ENCODE data around the gene ADM5.

Gene ADM5

DNA sequence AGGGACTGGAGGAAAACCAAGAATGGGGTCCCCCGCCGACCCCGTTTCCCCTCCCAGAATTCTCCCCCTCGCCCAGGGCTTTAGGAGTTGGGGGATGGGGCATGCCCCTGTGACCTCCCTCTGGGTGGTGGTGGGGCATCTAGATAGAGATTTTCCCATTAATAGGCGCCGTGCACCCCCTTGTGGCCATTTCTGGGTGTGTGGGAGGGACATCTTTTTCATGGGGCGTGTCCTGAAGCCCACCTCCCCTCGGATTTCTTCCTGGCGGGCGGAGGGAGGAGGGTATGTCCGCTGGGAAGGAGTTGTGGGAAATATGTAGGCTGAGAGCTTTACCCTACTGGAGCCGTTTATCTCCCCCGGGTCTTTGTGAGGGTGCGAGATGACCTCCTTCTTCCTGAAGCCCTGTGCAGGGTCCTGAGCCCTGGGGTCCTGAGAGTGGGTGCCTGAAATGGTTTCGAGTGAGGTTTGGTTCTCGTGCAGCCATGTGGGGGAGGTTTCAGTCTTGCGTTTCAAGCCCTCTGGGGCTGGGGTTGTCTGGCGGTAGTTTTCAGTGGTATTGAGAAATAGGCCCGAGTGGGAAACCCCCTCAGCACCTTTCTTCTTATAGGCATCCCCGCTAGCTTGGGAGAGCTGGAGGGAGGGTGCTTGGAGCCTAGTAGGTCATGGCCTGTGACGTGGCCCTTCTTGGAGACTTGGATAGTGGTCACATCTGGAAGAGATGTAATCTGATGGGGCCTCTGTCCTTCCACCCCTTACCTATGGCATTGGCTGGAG, 11.3 kb upstream of the ADM5 start:
- H3K36me3 ChIP-seq (ENCODE audit: control insufficient read depth, insufficient read depth, low read length), result peaks cover 8% of the 10 kb centered on the region
- H3K9me3 ChIP-seq (ENCODE audit: control insufficient read depth, low read length), result no peaks in the 10 kb centered on the region
- H3K9ac ChIP-seq (ENCODE audit: low read length), result peak overlapping the region; percentile 78
- no peaks in the 10 kb centered on the region for H3K27me3 ChIP-seq (ENCODE audit: control insufficient read depth, insufficient read depth, low read length)
- H3K4me1 ChIP-seq (ENCODE audit: control insufficient read depth, insufficient read depth, low read length), result peaks cover 10% of the 10 kb centered on the region
- H3K4me3 ChIP-seq (ENCODE audit: low read length), result peak overlapping the region; percentile 58

DNA sequence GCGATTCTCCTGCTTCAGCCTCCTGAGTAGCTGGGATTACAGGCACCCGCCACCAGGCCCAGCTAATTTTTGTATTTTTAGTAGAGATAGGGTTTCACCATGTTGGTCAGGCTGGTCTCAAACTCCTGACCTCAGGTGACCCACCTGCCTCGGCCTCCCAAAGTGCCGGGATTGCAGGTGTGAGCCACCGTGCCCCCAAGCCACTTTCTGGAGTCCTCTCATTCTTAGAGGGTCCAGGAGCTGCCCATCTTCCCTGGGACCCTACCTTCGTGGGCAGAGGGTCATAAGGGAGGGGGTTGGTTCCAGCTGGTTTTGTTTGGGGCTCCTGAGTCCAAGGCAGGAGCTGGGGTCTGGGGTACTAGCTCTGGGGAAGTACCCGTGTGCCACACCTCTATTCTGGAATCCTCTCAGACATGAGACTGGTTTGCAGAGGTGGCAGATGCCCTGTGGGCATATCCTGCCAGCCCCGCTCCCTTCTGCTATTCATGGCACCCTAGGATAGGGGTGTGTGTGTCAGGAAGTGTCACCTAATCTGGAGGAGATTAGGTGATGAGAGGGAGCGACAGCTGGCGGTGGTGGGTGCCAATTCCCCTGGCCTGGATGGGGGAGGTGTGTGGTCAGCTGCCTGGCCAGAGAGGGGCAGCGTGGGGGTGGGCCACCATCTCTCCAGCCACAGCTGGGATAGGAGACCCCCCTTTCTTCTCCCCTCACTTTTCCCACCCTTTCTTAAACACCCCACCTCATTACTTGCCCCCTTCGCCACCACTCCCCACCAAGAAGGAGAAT, 10.2 kb upstream of the ADM5 start:
- H3K4me1 ChIP-seq (ENCODE audit: control insufficient read depth, insufficient read depth, low read length), result peaks cover 10% of the 10 kb centered on the region
- no peaks in the 10 kb centered on the region for H3K27me3 ChIP-seq (ENCODE audit: control insufficient read depth, insufficient read depth, low read length)
- peaks cover 8% of the 10 kb centered on the region for H3K36me3 ChIP-seq (ENCODE audit: control insufficient read depth, insufficient read depth, low read length)
- H3K9me3 ChIP-seq (ENCODE audit: control insufficient read depth, low read length), result no peaks in the 10 kb centered on the region
- H3K9ac ChIP-seq (ENCODE audit: low read length), result peak overlapping the region; percentile 31
- H3K4me3 ChIP-seq (ENCODE audit: low read length), result no peak overlapping the region

DNA sequence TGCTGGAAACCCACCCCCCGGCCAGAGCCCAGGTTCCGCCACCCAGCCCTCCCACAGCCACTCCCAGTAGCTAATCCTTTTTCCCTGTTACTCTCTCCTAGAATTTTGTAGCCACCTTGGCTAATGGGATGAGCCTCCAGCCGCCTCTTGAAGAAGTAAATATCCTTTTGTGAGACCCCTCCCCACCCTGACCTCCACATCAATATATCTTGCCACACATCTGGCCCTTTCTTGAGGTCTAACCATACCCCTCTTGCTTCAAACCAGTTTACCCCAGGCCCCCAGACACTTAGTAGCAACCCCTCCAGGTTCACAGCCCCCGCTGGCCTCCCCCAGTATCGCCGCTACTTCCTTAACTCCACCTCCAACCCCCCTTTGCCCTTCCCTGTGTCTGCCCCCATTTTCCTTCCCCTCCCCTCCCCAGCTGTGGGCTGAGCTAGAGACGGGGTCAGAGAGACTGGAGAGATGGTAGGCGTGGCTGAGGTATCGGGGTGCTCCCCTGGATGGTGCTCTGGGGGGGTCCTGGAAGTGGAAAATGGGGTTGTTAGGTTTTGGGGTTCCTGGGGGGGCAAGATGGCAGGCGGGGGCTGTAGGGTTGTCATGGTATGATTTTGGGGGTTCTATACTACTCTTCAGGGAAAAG, 9.5 kb upstream of the ADM5 start:
- Histone ChIP-seq H3K9ac (ENCODE audit: low read length) (no peak overlapping the region), H3K4me3 (ENCODE audit: low read length) (no peak overlapping the region), H3K27me3 (ENCODE audit: control insufficient read depth, insufficient read depth, low read length) (no peaks in the 10 kb centered on the region), H3K4me1 (ENCODE audit: control insufficient read depth, insufficient read depth, low read length) (peaks cover 10% of the 10 kb centered on the region), H3K9me3 (ENCODE audit: control insufficient read depth, low read length) (no peaks in the 10 kb centered on the region), H3K36me3 (ENCODE audit: control insufficient read depth, insufficient read depth, low read length) (peaks cover 8% of the 10 kb centered on the region)

DNA sequence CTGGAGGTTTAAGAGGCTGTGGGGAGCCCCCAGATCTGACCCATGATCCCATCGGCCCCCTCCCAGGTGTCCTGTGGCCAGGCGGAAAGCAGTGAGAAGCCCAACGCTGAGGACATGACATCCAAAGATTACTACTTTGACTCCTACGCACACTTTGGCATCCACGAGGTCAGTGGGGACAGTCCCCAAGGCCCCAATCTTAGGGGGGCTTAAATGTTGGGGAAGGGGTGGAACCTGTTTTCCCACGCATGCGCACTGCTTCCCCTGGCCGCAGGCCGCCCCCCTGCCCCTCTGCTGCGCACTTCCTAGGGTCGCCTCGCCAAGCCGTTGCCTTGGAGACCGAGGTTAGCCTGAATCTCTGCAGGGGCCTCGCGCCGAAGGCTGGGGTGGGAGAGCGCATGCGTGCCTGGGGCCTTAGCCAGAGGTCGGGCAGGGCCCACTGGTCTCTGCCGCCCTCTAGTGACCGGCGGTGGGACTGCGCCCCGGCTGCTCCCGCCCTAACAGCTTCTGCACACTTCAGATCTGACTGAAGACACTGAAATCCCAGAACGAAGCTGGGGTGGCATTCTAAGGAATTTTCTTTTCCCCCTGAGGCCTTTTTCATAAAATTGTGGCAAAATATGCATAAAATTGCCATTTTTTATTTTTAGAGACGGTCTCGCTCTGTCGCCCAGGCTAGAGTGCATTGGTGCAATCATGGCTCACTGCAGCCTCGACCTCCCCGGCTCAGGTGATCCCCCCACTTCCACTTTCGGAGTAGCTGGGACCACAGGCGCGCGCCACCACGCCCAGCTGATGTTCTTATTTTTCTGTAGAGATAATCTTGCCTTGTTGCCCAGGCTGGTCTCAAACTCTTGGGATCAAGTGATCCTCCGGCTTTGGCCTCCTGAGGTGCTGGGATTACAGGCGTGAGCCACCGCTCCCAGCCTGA, 8.7 kb upstream of the ADM5 start:
- no peaks in the 10 kb centered on the region for H3K9me3 ChIP-seq (ENCODE audit: control insufficient read depth, low read length)
- no peak overlapping the region for H3K4me3 ChIP-seq (ENCODE audit: low read length)
- no peak overlapping the region for H3K9ac ChIP-seq (ENCODE audit: low read length)
- H3K36me3 ChIP-seq (ENCODE audit: control insufficient read depth, insufficient read depth, low read length), result peaks cover 8% of the 10 kb centered on the region
- no peaks in the 10 kb centered on the region for H3K27me3 ChIP-seq (ENCODE audit: control insufficient read depth, insufficient read depth, low read length)
- peaks cover 10% of the 10 kb centered on the region for H3K4me1 ChIP-seq (ENCODE audit: control insufficient read depth, insufficient read depth, low read length)

DNA sequence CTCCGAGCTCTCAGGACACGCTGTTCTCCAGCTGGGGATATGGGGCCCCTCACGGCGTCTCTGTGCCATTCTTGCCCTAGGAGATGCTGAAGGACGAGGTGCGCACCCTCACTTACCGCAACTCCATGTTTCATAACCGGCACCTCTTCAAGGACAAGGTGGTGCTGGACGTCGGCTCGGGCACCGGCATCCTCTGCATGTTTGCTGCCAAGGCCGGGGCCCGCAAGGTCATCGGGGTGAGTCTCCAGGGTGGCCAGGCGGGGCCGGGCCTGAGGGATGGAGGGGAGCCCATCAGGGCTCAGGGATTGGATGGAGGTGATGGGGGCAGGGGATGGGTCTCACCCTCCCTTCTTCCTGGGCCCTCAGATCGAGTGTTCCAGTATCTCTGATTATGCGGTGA, 7.6 kb upstream of the ADM5 start:
- H3K27me3 ChIP-seq (ENCODE audit: control insufficient read depth, insufficient read depth, low read length), result no peaks in the 10 kb centered on the region
- H3K36me3 ChIP-seq (ENCODE audit: control insufficient read depth, insufficient read depth, low read length), result peaks cover 8% of the 10 kb centered on the region
- H3K4me1 ChIP-seq (ENCODE audit: control insufficient read depth, insufficient read depth, low read length), result peaks cover 7% of the 10 kb centered on the region
- H3K9ac ChIP-seq (ENCODE audit: low read length), result no peak overlapping the region
- H3K4me3 ChIP-seq (ENCODE audit: low read length), result no peak overlapping the region
- no peaks in the 10 kb centered on the region for H3K9me3 ChIP-seq (ENCODE audit: control insufficient read depth, low read length)

DNA sequence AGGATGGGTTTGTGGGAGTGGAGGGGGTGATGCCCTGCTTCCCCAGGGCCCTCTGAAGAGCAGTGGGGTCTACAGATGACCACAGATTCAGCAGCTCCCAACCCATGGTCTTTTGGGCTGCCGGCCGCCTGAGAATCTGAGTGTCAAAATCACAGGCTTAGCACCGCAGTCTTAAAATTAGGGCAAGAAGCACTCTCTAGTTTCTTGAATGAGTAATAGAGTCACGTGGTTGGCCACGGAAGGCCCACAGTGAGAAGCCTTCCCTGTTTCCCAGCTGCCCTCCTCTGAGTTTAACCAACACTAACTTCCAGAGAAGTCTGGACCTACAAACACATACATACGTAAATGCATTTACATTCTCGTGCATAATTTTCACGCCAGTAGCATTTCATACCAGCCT, 7.1 kb upstream of the ADM5 start:
- no peaks in the 10 kb centered on the region for H3K9me3 ChIP-seq (ENCODE audit: control insufficient read depth, low read length)
- H3K27me3 ChIP-seq (ENCODE audit: control insufficient read depth, insufficient read depth, low read length), result no peaks in the 10 kb centered on the region
- peaks cover 8% of the 10 kb centered on the region for H3K36me3 ChIP-seq (ENCODE audit: control insufficient read depth, insufficient read depth, low read length)
- H3K9ac ChIP-seq (ENCODE audit: low read length), result no peak overlapping the region
- H3K4me3 ChIP-seq (ENCODE audit: low read length), result no peak overlapping the region
- peaks cover 7% of the 10 kb centered on the region for H3K4me1 ChIP-seq (ENCODE audit: control insufficient read depth, insufficient read depth, low read length)

DNA sequence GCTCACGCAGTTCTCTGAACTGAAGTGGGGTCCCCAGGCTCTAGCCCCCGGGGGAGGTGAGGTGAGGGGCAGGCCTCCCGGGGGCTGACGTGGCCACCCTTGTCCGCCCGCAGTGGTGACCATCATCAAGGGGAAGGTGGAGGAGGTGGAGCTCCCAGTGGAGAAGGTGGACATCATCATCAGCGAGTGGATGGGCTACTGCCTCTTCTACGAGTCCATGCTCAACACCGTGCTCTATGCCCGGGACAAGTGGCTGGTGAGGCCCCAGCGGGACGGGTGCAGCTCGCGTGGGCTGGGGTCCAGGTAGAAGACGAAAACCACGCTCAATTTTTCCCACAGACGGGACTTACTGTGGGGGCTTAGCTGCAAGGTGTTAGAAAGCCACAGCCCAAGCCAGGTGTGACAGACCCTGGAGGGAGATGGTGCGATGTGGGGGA, 5.6 kb upstream of the ADM5 start:
- no peaks in the 10 kb centered on the region for H3K9me3 ChIP-seq (ENCODE audit: control insufficient read depth, low read length)
- no peaks in the 10 kb centered on the region for H3K27me3 ChIP-seq (ENCODE audit: control insufficient read depth, insufficient read depth, low read length)
- no peak overlapping the region for H3K4me3 ChIP-seq (ENCODE audit: low read length)
- H3K4me1 ChIP-seq (ENCODE audit: control insufficient read depth, insufficient read depth, low read length), result peaks cover 7% of the 10 kb centered on the region
- no peak overlapping the region for H3K9ac ChIP-seq (ENCODE audit: low read length)
- H3K36me3 ChIP-seq (ENCODE audit: control insufficient read depth, insufficient read depth, low read length), result peaks cover 8% of the 10 kb centered on the region

DNA sequence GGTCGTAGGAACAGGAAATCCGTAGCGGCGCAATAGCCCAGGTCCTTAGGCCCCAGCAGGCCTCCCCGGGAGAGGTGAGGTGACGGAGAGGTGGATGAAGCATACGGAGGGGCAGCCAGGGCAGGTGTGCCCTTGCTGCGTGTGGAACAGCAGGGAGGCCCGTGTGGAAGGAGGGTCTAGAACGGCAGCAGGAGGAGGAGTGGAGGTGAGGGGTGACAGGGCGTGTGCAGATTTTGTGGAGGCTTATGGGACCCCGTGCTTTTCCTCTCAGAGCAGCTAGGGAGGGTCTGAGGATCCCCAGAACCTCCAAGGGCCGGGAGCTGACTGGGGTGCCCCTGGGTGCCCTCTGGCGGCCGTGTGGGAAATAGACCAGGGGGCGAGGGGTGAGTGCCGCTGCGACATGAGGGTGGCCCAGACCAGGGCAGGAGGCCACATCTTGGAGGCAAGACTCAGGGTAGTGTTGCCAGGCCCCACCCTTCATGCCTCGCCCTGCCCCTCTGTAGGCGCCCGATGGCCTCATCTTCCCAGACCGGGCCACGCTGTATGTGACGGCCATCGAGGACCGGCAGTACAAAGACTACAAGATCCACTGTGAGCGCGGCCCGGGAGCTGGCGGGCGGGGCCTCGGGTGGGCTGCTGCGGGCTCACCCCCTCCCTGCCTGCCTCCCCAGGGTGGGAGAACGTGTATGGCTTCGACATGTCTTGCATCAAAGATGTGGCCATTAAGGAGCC, 5.0 kb upstream of the ADM5 start:
- H3K36me3 ChIP-seq (ENCODE audit: control insufficient read depth, insufficient read depth, low read length), result peaks cover 8% of the 10 kb centered on the region
- peaks cover 9% of the 10 kb centered on the region for H3K4me1 ChIP-seq (ENCODE audit: control insufficient read depth, insufficient read depth, low read length)
- H3K9me3 ChIP-seq (ENCODE audit: control insufficient read depth, low read length), result no peaks in the 10 kb centered on the region

DNA sequence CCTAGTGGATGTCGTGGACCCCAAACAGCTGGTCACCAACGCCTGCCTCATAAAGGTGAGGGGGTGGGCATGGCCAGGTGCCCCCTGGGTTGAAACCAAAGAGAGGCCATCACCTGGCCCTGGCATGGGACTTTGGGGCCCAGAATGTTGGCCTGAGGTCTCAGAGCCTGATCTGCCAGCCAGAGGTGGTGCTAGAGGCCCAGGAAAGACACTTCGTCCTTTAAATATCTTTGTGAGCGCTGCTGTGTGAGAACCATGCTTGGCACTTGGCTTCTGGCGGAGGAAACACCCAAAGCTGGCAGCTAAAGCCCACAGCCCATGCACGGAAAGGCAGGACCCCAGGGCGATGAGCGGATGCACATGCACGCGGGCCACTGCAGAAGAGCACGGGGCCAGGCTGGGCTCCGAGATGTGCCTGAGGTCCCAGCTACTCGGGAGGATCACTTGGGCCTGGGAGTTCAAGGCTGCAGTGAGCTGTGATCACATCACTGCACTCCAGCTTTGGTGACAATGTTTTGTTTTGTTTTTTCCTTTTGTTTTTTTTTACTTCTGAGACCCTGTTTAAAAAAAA, 4.3 kb upstream of the ADM5 start:
- peaks cover 8% of the 10 kb centered on the region for H3K36me3 ChIP-seq (ENCODE audit: control insufficient read depth, insufficient read depth, low read length)
- H3K9ac ChIP-seq (ENCODE audit: low read length), result no peak overlapping the region
- no peaks in the 10 kb centered on the region for H3K9me3 ChIP-seq (ENCODE audit: control insufficient read depth, low read length)
- H3K4me3 ChIP-seq (ENCODE audit: low read length), result no peak overlapping the region
- H3K27me3 ChIP-seq (ENCODE audit: control insufficient read depth, insufficient read depth, low read length), result peaks cover 7% of the 10 kb centered on the region
- peaks cover 14% of the 10 kb centered on the region for H3K4me1 ChIP-seq (ENCODE audit: control insufficient read depth, insufficient read depth, low read length)

More for the DNA sequence above, 5.0 kb upstream of the ADM5 start:
- Histone ChIP-seq H3K9ac (ENCODE audit: low read length) (no peak overlapping the region), H3K27me3 (ENCODE audit: control insufficient read depth, insufficient read depth, low read length) (peaks cover 3% of the 10 kb centered on the region), H3K4me3 (ENCODE audit: low read length) (no peak overlapping the region)

DNA sequence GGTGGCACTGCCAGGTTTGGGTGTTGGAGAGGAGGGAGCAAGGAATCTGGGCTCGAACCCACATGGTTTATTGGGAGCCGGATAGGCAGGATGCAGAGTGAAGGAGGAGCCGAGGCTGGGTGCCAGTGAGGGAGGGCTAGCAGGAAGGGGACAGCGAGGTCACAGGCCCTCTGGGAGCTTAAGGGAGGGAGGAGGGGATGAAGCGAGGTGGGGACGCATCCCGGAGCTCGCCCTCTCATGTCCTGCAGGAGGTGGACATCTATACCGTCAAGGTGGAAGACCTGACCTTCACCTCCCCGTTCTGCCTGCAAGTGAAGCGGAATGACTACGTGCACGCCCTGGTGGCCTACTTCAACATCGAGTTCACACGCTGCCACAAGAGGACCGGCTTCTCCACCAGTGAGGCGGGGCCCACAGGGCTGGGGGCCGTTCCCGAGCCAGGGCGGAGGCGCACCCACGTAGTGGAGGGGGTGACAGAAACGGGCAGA, 3.5 kb upstream of the ADM5 start:
- peaks cover 8% of the 10 kb centered on the region for H3K36me3 ChIP-seq (ENCODE audit: control insufficient read depth, insufficient read depth, low read length)
- H3K9me3 ChIP-seq (ENCODE audit: control insufficient read depth, low read length), result no peaks in the 10 kb centered on the region
- H3K27me3 ChIP-seq (ENCODE audit: control insufficient read depth, insufficient read depth, low read length), result peaks cover 15% of the 10 kb centered on the region
- peaks cover 16% of the 10 kb centered on the region for H3K4me1 ChIP-seq (ENCODE audit: control insufficient read depth, insufficient read depth, low read length)
- H3K9ac ChIP-seq (ENCODE audit: low read length), result no peak overlapping the region
- no peak overlapping the region for H3K4me3 ChIP-seq (ENCODE audit: low read length)

Measured in mucosa of stomach (tissue), 1 donor.